ENCODE results near the gene POLE.

GRCh38 chr12:132659146-132659545, 28.0 kb downstream of the POLE start:
- TF ChIP-seq CTCF (IDR thresholded peaks at IDR 0.05; ENCODE audit: poor library complexity) (no peak), EZH2 (IDR thresholded peaks at IDR 0.05; ENCODE audit: borderline replicate concordance) (no peak)

Measured in hepatocyte (in vitro differentiated cells).